ENCODE data around the gene EIF5A.

The EIF5A gene

GRCh38 chr17:7314719-7315569, 7.5 kb downstream of the EIF5A start, which contains the start of gene GPS2:
Gene GPS2 (minus strand): TSS chr17:7315360. CDS start chr17:7315052, 308 bp downstream.
- TF ChIP-seq CTCF (conservative IDR thresholded peaks at IDR 0.05; ENCODE audit: low read length), result no peak
- peak within 1 kb of the TSS; percentile 79 for H3K4me3 ChIP-seq (ENCODE audit: low read length)
- peak; percentile 67 for DNase-seq (ENCODE audit: low read depth)

- TF ChIP-seq CTCF (conservative IDR thresholded peaks at IDR 0.05; ENCODE audit: low read length), result no peak
- DNase-seq (ENCODE audit: low read depth), result no peak
- H3K4me3 ChIP-seq (ENCODE audit: low read length), result peak overlapping the region; percentile 79
Observed at GRCh38 chr17:7315570-7316235, 8.3 kb downstream of the EIF5A start.

- no peak for TF ChIP-seq CTCF (conservative IDR thresholded peaks at IDR 0.05; ENCODE audit: low read length)
- no peak for DNase-seq (ENCODE audit: low read depth)
- no peak overlapping the region for H3K4me3 ChIP-seq (ENCODE audit: low read length)
Observed at GRCh38 chr17:7317161-7317803, 9.9 kb downstream of the EIF5A start.

- no peak overlapping the region for H3K4me3 ChIP-seq (ENCODE audit: low read length)
- no peak for TF ChIP-seq CTCF (conservative IDR thresholded peaks at IDR 0.05; ENCODE audit: low read length)
- DNase-seq (ENCODE audit: low read depth), result no peak
Observed at GRCh38 chr17:7318121-7318860, 10.9 kb downstream of the EIF5A start.

- DNase-seq (ENCODE audit: low read depth), result no peak
- TF ChIP-seq CTCF (conservative IDR thresholded peaks at IDR 0.05; ENCODE audit: low read length), result no peak
- no peak overlapping the region for H3K4me3 ChIP-seq (ENCODE audit: low read length)
Observed at GRCh38 chr17:7321466-7321865, 14.0 kb downstream of the EIF5A start.

GRCh38 chr17:7322520-7323194, 15.2 kb downstream of the EIF5A start:
- DNase-seq (ENCODE audit: low read depth), result no peak
- H3K4me3 ChIP-seq (ENCODE audit: low read length), result no peak overlapping the region
- TF ChIP-seq CTCF (conservative IDR thresholded peaks at IDR 0.05; ENCODE audit: low read length), result no peak

All from AG10803 (cell line).